HCEC 1CT (cell line): ENCODE data around the gene UNC45B.
A peak's percentile ranks its signal among the peaks of the same experiment; 100 is the strongest.
"Not testable (repeated sequence)": the region's sequence is repeated elsewhere in the genome, so short reads cannot be mapped to it uniquely, and the experiment has no call there.

ENCODE experiments used
- DNase-seq: peaks from one replicate; pipeline ENCODE4 v3.0.0-alpha.2; 2017

UNC45B gene

GRCh38 chr17:35174835-35175334 lies 27.3 kb downstream of the UNC45B start:
- no peak for DNase-seq

GRCh38 chr17:35175638-35176415 lies 28.2 kb downstream of the UNC45B start:
- no peak for DNase-seq

GRCh38 chr17:35176897-35177296 lies 29.3 kb downstream of the UNC45B start:
- no peak for DNase-seq

GRCh38 chr17:35179379-35179778 lies 31.8 kb downstream of the UNC45B start:
- DNase-seq = not testable (repeated sequence)

- no peak for DNase-seq
Measured at GRCh38 chr17:35183332-35183731, 35.7 kb downstream of the UNC45B start.

- no peak for DNase-seq
Measured at GRCh38 chr17:35184274-35184673, 36.7 kb downstream of the UNC45B start.

- DNase-seq = no peak
Measured at GRCh38 chr17:35185849-35186248, 38.2 kb downstream of the UNC45B start.

- DNase-seq = no peak
Measured at GRCh38 chr17:35187481-35187880, 39.9 kb downstream of the UNC45B start.

- DNase-seq = no peak
Measured at GRCh38 chr17:35188111-35188510, 40.5 kb downstream of the UNC45B start.

- DNase-seq = peak; percentile 47
Measured at GRCh38 chr17:35189291-35189690, 41.7 kb downstream of the UNC45B start.

GRCh38 chr17:35191001-35191695 lies 43.5 kb downstream of the UNC45B start:
- no peak for DNase-seq

GRCh38 chr17:35192708-35193107 lies 45.1 kb downstream of the UNC45B start:
- no peak for DNase-seq

GRCh38 chr17:35194001-35194400 lies 46.4 kb downstream of the UNC45B start, which contains the start of gene SLC35G3:
Gene SLC35G3 (minus strand): TSS chr17:35194393. CDS start chr17:35194307, 86 bp downstream.
- not testable (repeated sequence) for DNase-seq

- not testable (repeated sequence) for DNase-seq
Measured at GRCh38 chr17:35195062-35195461, 47.4 kb downstream of the UNC45B start.

- DNase-seq = not testable (repeated sequence)
Measured at GRCh38 chr17:35202582-35202981, 55.0 kb downstream of the UNC45B start.

- DNase-seq = no peak
Measured at GRCh38 chr17:35210741-35211140, 63.1 kb downstream of the UNC45B start.

GRCh38 chr17:35212668-35213067 lies 65.1 kb downstream of the UNC45B start:
- DNase-seq = no peak

- no peak for DNase-seq
Measured at GRCh38 chr17:35213412-35213940, 65.9 kb downstream of the UNC45B start.

- DNase-seq = no peak
Measured at GRCh38 chr17:35214192-35214591, 66.6 kb downstream of the UNC45B start.

- DNase-seq = no peak
Measured at GRCh38 chr17:35214631-35215273, 67.1 kb downstream of the UNC45B start.

- DNase-seq = no peak
Measured at GRCh38 chr17:35217107-35217506, 69.5 kb downstream of the UNC45B start.

- DNase-seq = no peak
Measured at GRCh38 chr17:35218915-35219314, 71.3 kb downstream of the UNC45B start.

- DNase-seq = no peak
Measured at GRCh38 chr17:35222452-35222851, 74.8 kb downstream of the UNC45B start.
